HG03064 (cell line): ENCODE data around the gene GAA.

Experiments
- ATAC-seq: cut with Tn5 transposase; IDR thresholded peaks from one replicate; pipeline ENCODE4 v1.9.1; 2021; ENCODE audit warnings: low read depth; ENCODE audit not compliant: unreplicated experiment

GAA gene

DNA sequence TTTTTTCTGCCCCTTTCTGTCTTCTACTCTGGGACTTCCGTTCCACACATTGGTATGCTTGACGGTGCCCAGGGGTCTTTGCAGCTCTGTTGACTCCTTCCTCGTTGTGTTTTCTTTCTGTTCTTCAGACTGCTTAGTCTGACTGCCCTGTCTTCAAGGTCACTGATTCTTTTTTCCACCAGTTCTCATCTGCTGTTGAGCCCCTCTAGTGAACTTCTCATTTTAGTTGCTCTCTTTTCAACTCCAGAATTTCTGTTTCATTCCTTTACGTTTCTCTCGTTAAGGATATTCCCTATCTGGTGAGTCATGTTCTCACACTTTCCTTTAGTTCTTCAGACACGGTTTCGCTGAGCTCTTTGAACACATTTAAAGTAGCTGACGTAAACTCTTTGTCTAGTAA is 13.8 kb downstream of the GAA start:
- ATAC-seq: no peak

GRCh38 chr17:80116276-80116920 is 15.0 kb downstream of the GAA start:
- no peak for ATAC-seq

- no peak for ATAC-seq
Measured at GRCh38 chr17:80116921-80117380, 15.6 kb downstream of the GAA start.

- no peak for ATAC-seq
Measured at GRCh38 chr17:80117491-80118401, 16.4 kb downstream of the GAA start.

- ATAC-seq: no peak
Measured at GRCh38 chr17:80118601-80119270, 17.4 kb downstream of the GAA start.

GRCh38 chr17:80119271-80119791 is 17.9 kb downstream of the GAA start:
- no peak for ATAC-seq

DNA sequence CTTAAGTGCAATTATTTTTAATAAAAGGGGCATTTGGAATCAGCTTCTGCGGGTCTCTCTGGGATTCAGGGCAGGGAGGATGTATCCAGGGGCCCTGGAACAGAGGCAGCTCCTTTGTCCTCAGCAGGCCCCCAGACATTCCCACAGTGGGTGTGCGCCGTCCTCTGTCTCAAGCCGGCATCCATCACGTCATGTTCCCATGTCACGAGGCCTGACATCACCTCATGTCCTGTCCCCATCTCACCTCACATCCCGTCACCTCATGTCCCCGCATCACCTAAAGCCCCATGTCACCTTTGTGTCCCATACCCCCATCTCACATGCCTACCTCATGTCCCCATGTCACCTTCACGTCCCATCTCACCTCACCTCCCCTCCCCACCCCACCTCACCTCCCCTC is 18.5 kb downstream of the GAA start:
- no peak for ATAC-seq

GRCh38 chr17:80122026-80122575 is 20.7 kb downstream of the GAA start:
- no peak for ATAC-seq

DNA sequence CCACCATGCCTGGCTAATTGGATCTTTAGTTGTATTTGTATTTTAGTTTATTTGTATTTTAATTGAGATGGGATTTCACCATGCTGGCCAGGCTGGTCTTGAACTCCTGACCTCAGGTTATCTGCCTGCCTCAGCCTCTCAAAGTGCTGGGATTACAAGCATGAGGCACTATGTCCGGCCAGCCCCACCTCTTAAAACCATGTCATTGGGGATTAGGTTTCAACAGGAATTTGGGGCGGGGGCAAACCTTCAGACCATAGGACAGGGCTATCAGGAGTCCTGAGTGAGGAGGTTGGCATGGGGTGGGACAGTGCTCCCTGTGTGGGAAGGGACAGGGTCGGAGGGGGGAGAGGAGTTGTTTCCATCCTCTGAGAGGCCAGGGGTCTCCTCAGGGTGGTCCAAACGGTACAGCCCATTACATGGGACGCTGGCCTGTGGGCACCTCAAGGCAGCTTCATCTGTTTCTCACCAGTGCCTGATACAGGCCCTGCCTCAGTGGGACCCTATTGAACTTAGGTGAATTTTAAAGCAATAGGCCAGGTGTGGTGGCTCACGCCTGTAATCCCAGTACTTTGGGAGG is 21.6 kb downstream of the GAA start:
- no peak for ATAC-seq

GRCh38 chr17:80123791-80124190 is 22.4 kb downstream of the GAA start:
- ATAC-seq: no peak

DNA sequence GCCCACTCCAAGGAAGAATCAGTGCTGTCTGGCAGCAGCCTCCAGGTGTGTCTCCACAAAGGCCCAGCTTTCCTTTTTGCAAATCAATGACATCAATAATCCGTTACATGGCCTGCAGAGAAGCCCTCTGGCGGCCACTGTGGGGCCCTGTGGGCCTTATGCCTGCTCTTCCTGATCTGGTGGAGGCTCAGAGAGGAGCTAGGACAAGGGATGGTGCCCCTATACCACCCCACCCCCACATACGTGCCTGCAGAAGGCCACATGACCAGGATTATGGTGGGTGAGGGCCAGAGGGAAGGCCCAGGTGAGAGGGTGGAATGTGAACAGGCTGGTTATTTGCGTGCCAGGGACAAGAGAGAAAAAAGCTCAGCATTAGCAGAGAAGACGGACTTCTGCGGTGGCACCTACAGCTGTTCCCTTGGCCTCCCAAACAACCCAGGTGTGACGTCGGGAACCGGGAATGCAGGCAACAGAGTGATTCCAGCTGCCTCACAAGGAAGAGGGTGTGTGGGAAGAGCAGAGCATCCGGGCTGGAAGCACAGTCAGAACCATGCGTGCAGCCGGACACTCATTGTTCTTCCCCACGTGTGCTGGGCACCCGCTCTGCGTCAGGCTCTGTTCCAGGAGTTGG is 23.1 kb downstream of the GAA start:
- ATAC-seq: no peak

GRCh38 chr17:80125656-80126448 is 24.5 kb downstream of the GAA start:
- ATAC-seq: no peak

- no peak for ATAC-seq
Measured at GRCh38 chr17:80126449-80126715, 25.0 kb downstream of the GAA start.

DNA sequence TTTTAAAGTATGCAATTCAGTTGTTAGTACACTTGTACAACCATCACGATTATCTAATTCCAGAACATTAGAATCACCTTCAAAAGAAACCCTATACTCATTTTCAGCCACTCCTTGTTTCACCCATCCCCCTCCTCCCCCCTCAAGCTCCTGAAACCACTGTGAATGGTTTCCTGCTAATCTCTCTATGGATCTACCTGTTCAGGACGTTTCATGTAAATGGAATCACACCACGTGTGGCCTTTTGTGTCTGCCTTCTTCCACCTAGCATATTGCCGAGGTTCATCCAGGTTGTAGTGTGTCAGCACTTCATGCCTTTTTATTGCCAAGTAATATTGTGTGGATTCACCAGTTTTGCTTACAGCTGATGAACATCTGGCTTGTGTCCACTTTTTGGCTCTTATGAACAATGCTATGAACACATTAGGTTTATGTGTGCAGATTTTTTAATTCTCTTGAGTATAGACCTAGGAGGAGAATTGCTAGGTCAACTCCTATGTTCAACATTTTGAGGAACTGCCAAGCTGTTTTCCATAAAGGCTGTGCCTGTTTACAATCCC is 27.7 kb downstream of the GAA start:
- no peak for ATAC-seq

DNA sequence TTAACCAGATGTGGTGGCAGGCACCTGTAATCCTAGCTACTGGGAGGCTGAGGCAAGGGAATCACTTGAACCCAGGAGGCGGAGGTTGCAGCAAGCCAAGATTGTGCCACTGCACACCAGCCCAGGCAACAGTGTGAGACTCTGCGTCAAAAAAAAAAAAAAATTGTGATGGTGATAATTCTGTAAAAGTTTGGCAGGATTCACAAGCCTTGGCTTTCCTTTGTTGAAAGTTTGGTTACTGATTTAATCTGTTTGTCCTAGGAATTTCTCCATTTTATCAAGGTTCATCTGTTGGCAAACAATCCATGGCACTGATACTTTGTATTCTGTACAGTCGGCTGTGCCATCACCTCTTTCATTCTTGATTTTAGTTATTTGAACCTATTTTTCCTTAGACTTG is 29.6 kb downstream of the GAA start:
- no peak for ATAC-seq

DNA sequence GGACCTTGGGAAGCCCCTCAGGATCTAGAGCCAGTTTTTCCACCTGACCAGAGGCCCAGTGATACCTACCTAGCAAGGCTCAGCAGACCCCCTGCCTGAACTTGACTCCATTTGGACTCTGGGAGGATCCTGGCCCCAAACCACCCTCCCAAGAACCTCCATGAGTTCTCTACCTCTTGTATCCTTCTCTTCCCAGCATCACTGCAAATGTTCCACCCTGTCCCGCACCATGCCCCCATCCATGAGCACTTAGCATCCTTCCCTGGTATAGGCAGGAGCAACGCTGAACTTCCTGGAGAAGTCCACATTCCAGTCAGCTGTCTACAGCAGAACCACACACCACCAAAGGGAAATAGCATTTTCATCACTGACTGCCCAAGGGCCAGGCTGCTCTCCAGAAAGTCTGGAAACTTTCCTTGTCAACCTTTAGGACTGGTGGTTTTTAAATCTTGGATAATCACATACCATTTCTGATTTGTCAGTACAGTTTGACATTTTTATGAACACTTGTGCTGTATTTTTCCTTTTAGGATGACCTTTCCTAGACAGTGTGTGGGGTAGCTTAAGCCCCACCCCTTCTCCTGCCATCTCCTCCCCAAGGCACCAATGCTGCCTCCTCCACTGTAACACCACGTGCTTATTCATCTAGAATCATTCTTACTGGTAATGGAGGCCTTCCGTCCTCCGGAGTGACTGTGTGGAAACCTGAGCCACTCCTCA is 31.7 kb downstream of the GAA start:
- no peak for ATAC-seq

GRCh38 chr17:80133626-80133970 is 32.2 kb downstream of the GAA start:
- no peak for ATAC-seq

- no peak for ATAC-seq
Measured at GRCh38 chr17:80137131-80137530, 35.8 kb downstream of the GAA start.
